Neuronal stem cell (in vitro differentiated cells): ENCODE data around the gene CDK13. TPM values are rescaled to one million over a fixed set of nuclear protein-coding genes. Genes with fewer than 3 reads are reported as not detected.
"Not testable (repeated sequence)": the region's sequence is repeated elsewhere in the genome, so short reads cannot be mapped to it uniquely, and the experiment has no call there.

Experiments
- DNase-seq: peaks from one replicate; pipeline ENCODE4 v3.0.0-alpha.2; 2013; ENCODE audit warnings: low spot score
- H2AFZ ChIP-seq: one replicate; pipeline ENCODE4 v1.6.1; 2013; ENCODE audit warnings: mild to moderate bottlenecking, low read length, inconsistent platforms
- H2AK5ac ChIP-seq: 2 replicates; pipeline ENCODE4 v1.6.1; 2013; ENCODE audit warnings: low read depth, mild to moderate bottlenecking, inconsistent platforms, low read length, moderate library complexity, mixed read lengths
- H2BK120ac ChIP-seq: 2 replicates; pipeline ENCODE4 v1.6.1; 2013; ENCODE audit warnings: low read depth, mild to moderate bottlenecking, inconsistent platforms, low read length, moderate library complexity, mixed read lengths
- H2BK12ac ChIP-seq: one replicate; pipeline ENCODE4 v1.6.1; 2013; ENCODE audit warnings: low read length, inconsistent platforms
- H2BK15ac ChIP-seq: 2 replicates; pipeline ENCODE4 v1.6.1; 2013; ENCODE audit warnings: mild to moderate bottlenecking, low read length, inconsistent platforms, mixed read lengths
- H2BK5ac ChIP-seq: one replicate; pipeline ENCODE4 v1.6.1; 2013; ENCODE audit warnings: inconsistent platforms, mild to moderate bottlenecking, low read length, moderate library complexity
- H3K14ac ChIP-seq: one replicate; pipeline ENCODE4 v1.6.1; 2013; ENCODE audit warnings: low read length, inconsistent platforms
- H3K18ac ChIP-seq: 2 replicates; pipeline ENCODE4 v1.6.1; 2013; ENCODE audit warnings: low read length, inconsistent platforms
- H3K23ac ChIP-seq: 2 replicates; pipeline ENCODE4 v1.6.1; 2013; ENCODE audit warnings: low read depth, mild to moderate bottlenecking, mixed read lengths, low read length, inconsistent platforms; ENCODE audit not compliant: poor library complexity
- H3K27ac ChIP-seq: replicated peaks from 3 replicates; pipeline ENCODE4 v1.5.1; 2013; ENCODE audit warnings: low read length, inconsistent platforms
- H3K27me3 ChIP-seq, 3 experiments: 2 replicates each; pipeline ENCODE4 v1.6.1; 2013; ENCODE audit warnings: low read length in 3 of 3, mild to moderate bottlenecking in 2 of 3, inconsistent platforms in 1 of 3, low read depth in 1 of 3, mixed read lengths in 1 of 3, moderate library complexity in 1 of 3; ENCODE audit not compliant: control insufficient read depth in 3 of 3, insufficient read depth in 3 of 3
- H3K36me3 ChIP-seq, 2 donors: replicated peaks in 1 of 2; 2 replicates each; pipeline ENCODE4 v1.6.1; 2013; ENCODE audit warnings: low read length in 2 of 2; ENCODE audit not compliant: control insufficient read depth in 2 of 2, insufficient read depth in 2 of 2
- H3K4ac ChIP-seq: 2 replicates; pipeline ENCODE4 v1.6.1; 2013; ENCODE audit warnings: inconsistent platforms, mild to moderate bottlenecking, low read length, moderate library complexity
- H3K4me1 ChIP-seq, 2 donors: 1 replicate in 1 of 2; 2 replicates in 1 of 2; pipeline ENCODE4 v1.6.1; 2013; ENCODE audit warnings: low read length in 2 of 2, low read depth in 1 of 2; ENCODE audit not compliant: control insufficient read depth in 2 of 2, insufficient read depth in 1 of 2
- H3K4me2 ChIP-seq: one replicate; pipeline ENCODE4 v1.6.1; 2013; ENCODE audit warnings: mild to moderate bottlenecking, low read length, inconsistent platforms; ENCODE audit not compliant: insufficient read depth, poor library complexity, severe bottlenecking
- H3K4me3 ChIP-seq, 2 donors: 2 replicates each; pipeline ENCODE4 v1.5.1; 2013; ENCODE audit warnings: low read length in 2 of 2, mild to moderate bottlenecking in 2 of 2, inconsistent platforms in 1 of 2, moderate library complexity in 1 of 2
- H3K79me1 ChIP-seq: one replicate; pipeline ENCODE4 v1.6.1; 2013; ENCODE audit warnings: low read depth, mild to moderate bottlenecking, inconsistent platforms, low read length, moderate library complexity
- H3K9ac ChIP-seq: one replicate; pipeline ENCODE4 v1.6.1; 2013; ENCODE audit warnings: mild to moderate bottlenecking, low read depth, low read length, inconsistent platforms; ENCODE audit not compliant: poor library complexity
- H3K9me3 ChIP-seq, 2 donors: replicated peaks in 1 of 2; 2 replicates each; pipeline versions ENCODE3 to v1.6.1; 2013; ENCODE audit warnings: low read length in 2 of 2, mild to moderate bottlenecking in 2 of 2, inconsistent platforms in 1 of 2, low read depth in 1 of 2, mixed read lengths in 1 of 2, moderate library complexity in 1 of 2; ENCODE audit not compliant: control insufficient read depth in 2 of 2, insufficient read depth in 1 of 2
- H4K8ac ChIP-seq: one replicate; pipeline ENCODE4 v1.6.1; 2013; ENCODE audit warnings: low read depth, mild to moderate bottlenecking, inconsistent platforms, low read length, moderate library complexity
- H4K91ac ChIP-seq: one replicate; pipeline ENCODE4 v1.6.1; 2013; ENCODE audit warnings: low read length, low read depth, mild to moderate bottlenecking, inconsistent platforms; ENCODE audit not compliant: poor library complexity
- WGBS, 2 donors: extraction: QIAGEN DNeasy Blood & Tissue Kit; methylation state at CpG; one replicate each; pipeline ENCODE4 v1.1.7; 2013; ENCODE audit warnings: missing lambda C conversion rate in 2 of 2, mixed read lengths in 1 of 2; ENCODE audit not compliant: insufficient read length in 2 of 2, insufficient replicate concordance in 1 of 2; ENCODE audit errors: extremely low coverage in 2 of 2; 5-methylcytosine and 5-hydroxymethylcytosine counted together
- small RNA-seq: library from polyadenylated mRNA; stranded (forward); fragments of <200 nt; extraction: miRNeasy Mini kit (QIAGEN cat#:217004); gene quantifications from one replicate; pipeline ENCODE3, GENCODE V24; 2013; ENCODE audit not compliant: insufficient read depth

Gene CDK13

GRCh38 chr7:40148247-40148580, 198.2 kb downstream of the CDK13 start:
- not testable (repeated sequence) for H3K4me1 ChIP-seq, H2BK12ac ChIP-seq, H3K36me3 ChIP-seq, H3K4ac ChIP-seq, DNase-seq, H2BK120ac ChIP-seq, H3K9me3 ChIP-seq, H3K9ac ChIP-seq, H2BK5ac ChIP-seq, H3K27me3 ChIP-seq, H3K18ac ChIP-seq, H3K27ac ChIP-seq, H4K8ac ChIP-seq, H2AK5ac ChIP-seq, H2AFZ ChIP-seq, H3K4me3 ChIP-seq, H3K79me1 ChIP-seq, H3K14ac ChIP-seq, H4K91ac ChIP-seq, H2BK15ac ChIP-seq, H3K23ac ChIP-seq, H3K4me2 ChIP-seq
- whole genome bisulfite sequencing, 2 donors: no CpG with 5 or more reads among the region's 7 CpGs

GRCh38 chr7:40148671-40149070, 198.6 kb downstream of the CDK13 start:
- H3K14ac ChIP-seq: no peak overlapping the region
- no peak overlapping the region for H2BK5ac ChIP-seq
- no CpG with 5 or more reads among the region's 2 CpGs for WGBS, 2 donors
- H3K4me1 ChIP-seq: no peaks in the 10 kb centered on the region
- H2BK15ac ChIP-seq: no peak overlapping the region
- H3K36me3 ChIP-seq: no peaks in the 10 kb centered on the region
- no peak overlapping the region for H4K91ac ChIP-seq
- no peaks in the 10 kb centered on the region for H3K9me3 ChIP-seq
- no peak overlapping the region for H3K9ac ChIP-seq
- no peak overlapping the region for H4K8ac ChIP-seq
- no peak overlapping the region for H3K4me3 ChIP-seq
- no peak overlapping the region for H2BK12ac ChIP-seq
- H2AFZ ChIP-seq: no peak overlapping the region
- no peak for DNase-seq
- H3K27ac ChIP-seq: no peak overlapping the region
- no peaks in the 10 kb centered on the region for H3K79me1 ChIP-seq
- H3K18ac ChIP-seq: no peak overlapping the region
- no peak overlapping the region for H3K23ac ChIP-seq
- no peak overlapping the region for H3K4ac ChIP-seq
- no peaks in the 10 kb centered on the region for H3K27me3 ChIP-seq
- no peak overlapping the region for H2BK120ac ChIP-seq
- H3K4me2 ChIP-seq: no peak overlapping the region
- no peak overlapping the region for H2AK5ac ChIP-seq

Small RNA genes lying within 50 kb of the gene (small RNA-seq; reads per million reads assigned to genes)
- gene AC006023.1 (not detected), gene AC006023.2 (not detected)
